GM19438 (cell line): ENCODE measurements around the gene DCLK3.

Experiments used
- ATAC-seq: cut with Tn5 transposase; IDR thresholded peaks from one replicate; pipeline ENCODE4 v1.9.1; 2021; ENCODE audit warnings: low read depth; ENCODE audit not compliant: unreplicated experiment

Gene DCLK3

GRCh38 chr3:36765104-36765503 lies 751 bp upstream of the DCLK3 start:
- ATAC-seq = no peak

- ATAC-seq = no peak
These were observed 318 bp upstream of the DCLK3 start for GRCh38 chr3:36764704-36765038.

- ATAC-seq = no peak
These were observed 1.2 kb downstream of the DCLK3 start for GRCh38 chr3:36762918-36763849.

GRCh38 chr3:36761779-36762178 lies 2.6 kb downstream of the DCLK3 start:
- no peak for ATAC-seq

DNA sequence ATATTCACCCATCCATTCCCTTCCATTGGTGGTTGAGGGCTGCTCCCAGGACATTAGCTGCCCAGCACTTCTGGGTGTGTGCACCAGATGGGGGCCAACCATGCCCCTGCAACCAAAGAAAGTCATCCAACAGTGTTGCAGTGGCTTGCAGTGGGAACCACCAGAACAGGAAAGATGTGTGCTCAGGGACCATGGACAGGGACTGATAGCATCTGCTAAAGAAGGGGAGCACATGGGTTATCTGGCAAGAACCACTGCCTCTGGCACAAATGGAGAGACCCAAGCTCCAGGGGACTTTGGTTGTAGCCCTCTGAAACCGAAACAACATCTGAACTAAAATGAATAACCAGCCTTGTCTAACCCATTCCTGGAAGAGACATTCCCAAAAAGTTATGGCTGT lies 8.1 kb downstream of the DCLK3 start:
- no peak for ATAC-seq

GRCh38 chr3:36751326-36751725 lies 13.0 kb downstream of the DCLK3 start:
- ATAC-seq = no peak

DNA sequence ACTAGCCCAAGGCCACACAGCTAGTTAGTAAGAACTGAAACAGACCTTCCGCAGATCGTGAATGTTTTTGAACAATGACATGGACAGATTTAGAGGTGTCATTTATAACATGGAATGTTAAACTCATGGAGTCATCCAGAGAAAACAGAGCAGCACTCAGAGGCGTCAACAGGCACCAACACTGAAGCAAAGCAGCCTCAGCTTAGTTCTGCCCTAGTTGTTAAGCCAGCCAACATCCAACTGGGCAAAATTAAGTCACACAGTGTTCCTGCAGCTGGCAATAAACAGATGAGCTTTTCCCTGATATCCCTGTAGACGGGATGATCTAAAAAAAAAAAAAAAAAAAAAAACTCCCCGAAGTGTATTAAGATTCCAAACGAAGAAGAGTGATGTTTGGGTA lies 13.6 kb downstream of the DCLK3 start:
- ATAC-seq = no peak

GRCh38 chr3:36744763-36745162 lies 19.6 kb downstream of the DCLK3 start:
- no peak for ATAC-seq

- ATAC-seq = no peak
These were observed 20.5 kb downstream of the DCLK3 start for GRCh38 chr3:36743826-36744225.

DNA sequence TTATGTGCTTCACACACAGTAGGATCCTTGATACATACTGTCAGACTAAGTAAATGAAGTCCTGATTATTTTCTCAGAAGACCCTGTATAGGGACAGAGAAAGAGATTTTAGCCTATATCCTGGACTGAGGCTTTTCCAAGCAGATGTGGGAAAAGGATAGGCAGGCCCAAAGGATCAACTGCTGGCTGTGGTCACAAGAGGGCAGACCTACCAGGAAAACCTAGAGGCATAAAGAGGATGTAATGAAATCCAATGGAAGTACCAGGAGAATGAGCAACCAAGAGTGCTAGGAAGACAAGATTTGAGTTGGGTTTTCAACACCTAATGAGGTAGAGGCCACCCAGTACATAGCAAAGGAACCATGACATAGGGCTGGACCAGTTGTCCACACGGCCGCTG lies 23.1 kb downstream of the DCLK3 start:
- ATAC-seq = no peak

- no peak for ATAC-seq
These were observed 23.6 kb downstream of the DCLK3 start for GRCh38 chr3:36740787-36741186.

GRCh38 chr3:36738702-36739101 lies 25.7 kb downstream of the DCLK3 start:
- ATAC-seq = no peak

DNA sequence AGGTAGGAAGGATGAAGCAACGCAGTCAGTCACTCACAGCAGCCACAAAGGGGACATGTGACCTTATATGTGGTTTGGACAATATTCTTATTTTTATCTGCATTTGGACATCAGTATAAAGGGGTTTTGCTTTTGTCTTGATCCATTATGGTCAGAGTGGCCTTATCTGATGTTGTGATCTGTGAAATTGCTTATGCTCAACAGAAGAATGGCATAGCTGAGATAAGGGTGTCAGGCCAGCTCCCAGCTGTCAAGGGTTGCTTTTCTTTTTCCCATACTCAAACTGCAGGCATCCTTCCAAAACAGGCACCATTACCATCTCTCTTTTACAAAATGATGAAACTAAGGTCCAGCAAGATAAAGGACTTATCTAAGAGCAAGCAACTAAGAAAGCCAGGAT lies 28.1 kb downstream of the DCLK3 start:
- no peak for ATAC-seq

- no peak for ATAC-seq
These were observed 29.6 kb downstream of the DCLK3 start for GRCh38 chr3:36734742-36735141.

GRCh38 chr3:36733723-36734122 lies 30.6 kb downstream of the DCLK3 start:
- no peak for ATAC-seq

- ATAC-seq = no peak
These were observed 31.1 kb downstream of the DCLK3 start for GRCh38 chr3:36733162-36733696.

- ATAC-seq = no peak
These were observed 33.4 kb downstream of the DCLK3 start for GRCh38 chr3:36730966-36731365.

DNA sequence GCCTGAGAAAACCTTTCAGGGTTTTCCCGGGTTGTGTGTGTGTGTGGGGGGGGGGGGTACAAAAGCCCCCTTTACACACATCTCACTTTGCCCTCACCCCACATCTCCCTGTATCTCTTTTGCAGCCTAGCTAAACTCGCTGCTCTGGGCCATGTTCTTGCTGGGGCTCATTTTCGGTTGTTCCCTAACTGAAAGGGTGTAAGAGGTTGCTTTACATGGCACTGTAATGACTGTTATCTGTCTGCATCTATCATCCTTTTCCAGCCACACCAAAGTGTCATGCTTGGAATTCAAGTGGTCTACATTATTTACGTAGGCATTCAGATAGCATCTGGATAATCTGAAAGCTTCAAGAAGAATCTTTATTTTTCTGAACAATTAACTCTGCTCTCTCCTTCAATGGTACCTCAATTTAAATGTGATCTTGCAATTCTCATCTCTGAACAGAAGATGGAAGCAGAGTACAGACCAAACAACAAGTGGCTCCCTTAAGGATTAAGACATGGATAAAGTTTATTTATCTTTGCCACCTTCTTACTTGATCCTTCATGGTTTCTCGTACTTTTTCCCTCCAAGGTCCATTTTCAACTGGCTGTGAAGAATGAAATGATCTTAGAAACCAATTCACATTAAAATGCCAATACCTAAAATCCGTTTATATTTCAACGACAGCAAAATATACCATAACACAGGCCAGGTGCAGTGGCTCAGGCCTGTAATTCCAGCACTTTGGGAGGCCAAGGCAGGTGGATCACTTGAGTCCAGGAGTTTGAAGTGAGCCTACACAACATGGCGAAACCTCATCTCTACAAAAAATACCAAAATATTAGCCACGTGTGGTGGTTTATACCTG lies 34.9 kb downstream of the DCLK3 start:
- peak; percentile 65 for ATAC-seq

DNA sequence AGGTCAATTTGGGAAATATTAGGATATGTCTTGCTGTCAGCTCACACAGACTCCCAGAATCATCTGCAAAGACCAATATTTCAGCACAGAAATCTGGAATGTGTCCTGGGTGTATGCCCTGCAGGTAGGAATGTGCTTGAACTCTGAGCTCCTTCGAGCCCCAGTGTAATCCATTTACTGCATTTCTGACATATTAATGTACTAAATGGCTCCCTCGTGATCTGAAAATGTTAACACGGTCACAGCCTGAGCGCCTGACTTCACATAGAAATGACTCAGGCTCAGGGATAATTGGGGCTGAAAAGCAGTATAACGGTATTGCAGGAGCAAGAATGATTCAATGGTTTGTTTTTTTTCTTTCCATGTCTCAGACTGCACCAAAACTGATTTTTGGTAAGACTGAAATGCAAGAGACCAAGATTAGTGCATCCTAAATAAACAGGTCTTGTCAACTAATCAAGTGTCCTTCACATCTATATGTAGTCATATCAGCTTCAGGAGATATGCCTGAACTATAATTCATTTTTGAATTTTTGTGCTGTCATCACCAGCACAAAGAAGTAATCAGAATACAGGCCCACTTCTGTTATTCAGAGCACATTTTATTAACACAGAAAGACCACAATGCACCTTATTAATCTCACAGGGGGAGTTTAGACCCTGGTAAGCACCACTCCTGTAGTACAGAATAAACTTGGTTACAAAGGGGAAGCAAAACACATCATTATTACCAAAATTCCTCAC lies 49.8 kb downstream of the DCLK3 start:
- no peak for ATAC-seq

- no peak for ATAC-seq
These were observed 50.4 kb downstream of the DCLK3 start for GRCh38 chr3:36713904-36714303.

GRCh38 chr3:36710606-36711005 lies 53.7 kb downstream of the DCLK3 start:
- no peak for ATAC-seq
